Stimulated activated CD4-positive, alpha-beta T cell treated with anti-CD3 and anti-CD28 coated beads, Interleukin-1b, Interleukin-23, amount 100 ng/mL, for 24 hours (primary cell): ENCODE measurements around the gene ANAPC15.
"Not testable (repeated sequence)": the region's sequence is repeated elsewhere in the genome, so short reads cannot be mapped to it uniquely, and the experiment has no call there.

Experiments used
- DNase-seq, 4 experiments: peaks; one replicate each; pipeline ENCODE4 v3.0.0-alpha.2; 2020; ENCODE audit warnings: low read depth in 4 of 4, low spot score in 1 of 4

ANAPC15 gene

DNA sequence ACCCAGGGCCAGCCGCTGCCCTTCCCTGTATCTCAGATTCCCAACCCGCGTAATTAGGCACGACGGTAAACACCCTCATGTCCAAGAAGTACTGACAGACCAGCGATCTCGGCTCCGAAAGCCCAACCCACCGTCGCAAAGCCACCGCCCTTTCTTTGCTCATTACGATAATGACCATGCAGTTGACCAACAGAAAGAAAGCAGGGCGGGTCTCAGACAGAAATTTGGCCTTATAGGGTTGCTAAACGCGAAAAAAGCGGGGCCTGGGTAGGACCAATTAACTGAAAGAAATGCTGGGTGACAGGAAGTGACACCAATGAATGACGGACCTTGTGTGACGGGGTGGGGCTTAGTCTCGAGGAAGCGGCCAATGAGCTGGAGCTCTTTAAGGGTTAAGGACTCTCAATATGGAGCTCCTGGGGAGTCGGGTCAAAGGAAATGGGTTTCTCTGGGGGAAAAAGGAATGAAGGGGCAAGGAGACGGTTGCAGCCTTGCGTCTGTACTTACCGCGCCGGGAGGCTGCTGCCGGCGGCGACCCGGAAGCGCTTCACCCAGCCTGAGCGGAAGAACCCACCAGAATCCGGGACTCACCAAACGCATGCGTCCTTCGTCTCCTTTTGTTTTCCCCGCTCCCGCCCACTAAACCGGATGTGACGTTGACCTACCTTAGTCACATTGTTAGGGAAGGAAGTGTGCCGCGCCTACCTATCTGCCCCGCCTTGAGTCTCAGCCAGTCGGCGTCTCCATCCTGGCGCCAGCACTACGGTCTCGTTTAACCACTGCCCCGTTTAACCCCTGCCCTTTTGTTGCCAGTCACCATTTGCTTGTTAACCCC lies at the start of gene ANAPC15:
Gene ANAPC15 (minus strand): TSS at position 553 of the 835 bp plus-strand sequence. CDS start 1,419 bp downstream, outside the sequence.
- DNase-seq, result peak; percentile 97 to 100 (median 99)

DNA sequence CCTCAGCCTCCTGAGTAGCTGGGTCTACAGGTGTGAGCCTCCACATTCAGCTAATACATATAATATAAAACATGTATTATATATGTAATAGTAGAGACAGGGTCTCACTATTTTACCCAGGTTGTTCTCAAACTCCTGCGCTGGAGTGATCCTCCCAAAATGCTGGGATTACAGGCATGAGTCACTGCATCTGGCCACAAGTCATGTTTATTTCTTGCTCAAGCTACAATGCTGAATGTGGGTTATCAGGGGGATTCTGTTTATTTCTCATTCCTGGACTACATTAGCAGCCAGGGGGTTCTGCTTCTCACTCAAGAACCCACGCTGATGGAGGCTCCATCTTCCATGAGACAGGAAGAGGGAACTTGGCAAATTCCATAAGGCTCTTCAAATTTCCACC lies 47.8 kb upstream of the ANAPC15 start:
- no peak for DNase-seq

DNA sequence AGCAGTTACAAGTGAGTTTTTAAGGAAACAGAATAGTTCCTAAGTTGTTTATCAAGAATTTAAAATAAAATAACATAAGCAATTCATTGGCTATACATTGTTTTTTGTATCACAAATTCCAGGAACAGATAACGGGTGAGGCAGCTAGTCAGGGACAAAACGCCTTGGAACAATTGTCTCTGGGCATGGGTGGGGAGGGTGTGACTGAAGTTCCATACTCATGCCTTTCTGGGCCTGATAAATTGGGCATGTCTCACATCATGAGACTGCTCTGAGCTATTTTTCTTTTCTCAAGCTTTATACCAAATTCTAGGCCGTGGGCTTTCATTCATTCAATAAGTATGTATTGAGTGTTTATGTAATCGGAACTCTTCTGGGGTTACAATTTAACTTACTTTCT lies 44.6 kb upstream of the ANAPC15 start:
- no peak for DNase-seq

DNA sequence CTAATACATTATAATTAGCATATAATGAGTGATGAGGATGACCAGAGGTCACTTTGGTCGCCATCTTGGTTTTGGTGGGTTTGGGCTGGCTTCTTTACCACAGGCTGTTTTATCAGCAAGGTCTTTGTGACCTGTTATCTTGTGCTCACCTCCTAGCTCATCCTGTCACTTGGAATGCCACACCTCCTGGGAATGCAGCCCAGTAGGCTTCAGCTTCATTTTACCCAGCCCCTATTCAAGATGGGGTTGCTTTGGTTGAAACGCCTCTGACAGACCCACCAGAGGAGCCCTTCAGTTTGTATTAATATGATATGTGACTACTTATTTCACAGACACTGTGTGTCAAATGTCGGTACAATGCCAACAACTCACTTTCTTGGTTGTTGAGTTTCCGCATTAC lies 43.3 kb upstream of the ANAPC15 start:
- no peak for DNase-seq

DNA sequence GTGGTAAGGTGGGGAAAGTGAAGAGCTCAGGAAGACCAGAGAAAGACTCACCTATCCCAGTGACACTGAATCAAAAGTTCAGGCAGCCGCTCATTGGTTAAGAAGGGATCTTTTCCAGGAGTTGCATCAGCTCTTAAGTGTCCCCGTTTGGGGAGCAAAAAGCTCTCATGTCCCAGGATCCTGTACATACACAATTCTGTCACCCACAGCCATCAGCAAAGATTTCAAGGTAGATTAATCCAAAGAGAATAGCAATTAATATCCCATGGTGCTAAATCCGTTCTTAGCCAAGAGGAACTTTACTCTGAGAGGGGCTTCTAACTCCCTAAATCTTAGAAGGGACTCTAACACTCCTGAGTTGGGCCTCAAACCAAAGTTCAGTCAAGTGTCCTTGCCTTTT lies 42.3 kb upstream of the ANAPC15 start:
- DNase-seq, result no peak

DNA sequence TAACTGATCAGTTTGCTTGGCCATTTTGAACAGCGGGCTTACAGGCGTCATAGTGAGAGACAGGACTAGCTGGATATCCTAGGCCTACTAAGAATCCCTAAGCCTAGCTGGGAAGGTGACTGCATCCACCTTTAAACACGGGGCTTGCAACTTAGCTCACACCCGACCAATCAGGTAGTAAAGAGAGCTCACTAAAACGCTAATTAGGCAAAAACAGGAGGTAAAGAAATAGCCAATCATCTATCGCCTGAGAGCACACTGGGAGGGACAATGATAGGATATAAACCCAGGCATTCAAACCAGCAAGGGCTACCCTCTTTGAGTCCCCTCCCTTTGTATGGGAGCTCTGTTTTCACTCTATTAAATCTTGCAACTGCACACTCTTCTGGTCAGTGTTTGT lies 41.4 kb upstream of the ANAPC15 start:
- DNase-seq, result not testable (repeated sequence)

DNA sequence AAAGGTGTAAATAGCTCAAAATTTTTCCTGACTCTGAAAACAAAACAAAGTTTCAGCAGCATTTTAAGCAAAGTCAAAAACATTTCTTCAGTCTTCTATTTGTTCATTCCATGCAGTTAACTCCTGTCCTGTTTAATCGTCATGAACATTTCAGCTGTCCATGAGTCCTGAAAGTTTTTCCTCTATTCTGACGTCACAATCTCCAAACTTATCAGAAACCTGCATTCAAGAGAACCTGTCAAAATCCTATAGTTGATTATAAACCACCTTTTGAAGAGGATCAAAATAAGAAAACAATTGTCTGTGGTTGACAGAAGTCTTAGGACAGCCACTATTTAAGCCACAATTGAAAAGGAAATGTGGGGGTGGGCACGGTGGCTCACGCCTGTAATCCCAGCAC lies 38.4 kb upstream of the ANAPC15 start:
- DNase-seq, result no peak

DNA sequence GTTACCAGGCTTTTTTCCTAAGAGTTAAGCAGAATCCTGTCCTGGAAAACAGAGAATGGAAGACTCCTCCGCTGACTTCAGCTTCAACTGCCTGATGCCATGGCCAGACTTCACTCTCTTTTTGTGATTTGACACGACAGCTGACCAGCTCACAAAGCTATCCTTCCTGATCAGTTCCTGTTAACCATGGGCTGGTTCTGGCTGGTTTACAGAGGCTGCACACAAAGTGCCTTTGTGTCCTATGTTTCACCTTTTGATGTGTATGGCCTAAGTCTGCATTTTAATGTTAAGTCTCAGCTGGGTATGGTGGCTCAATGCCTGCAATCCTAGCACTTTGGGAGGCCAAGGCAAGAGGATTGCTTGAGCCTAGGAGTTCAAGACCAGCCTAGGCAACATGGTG lies 34.1 kb upstream of the ANAPC15 start:
- DNase-seq, result no peak

DNA sequence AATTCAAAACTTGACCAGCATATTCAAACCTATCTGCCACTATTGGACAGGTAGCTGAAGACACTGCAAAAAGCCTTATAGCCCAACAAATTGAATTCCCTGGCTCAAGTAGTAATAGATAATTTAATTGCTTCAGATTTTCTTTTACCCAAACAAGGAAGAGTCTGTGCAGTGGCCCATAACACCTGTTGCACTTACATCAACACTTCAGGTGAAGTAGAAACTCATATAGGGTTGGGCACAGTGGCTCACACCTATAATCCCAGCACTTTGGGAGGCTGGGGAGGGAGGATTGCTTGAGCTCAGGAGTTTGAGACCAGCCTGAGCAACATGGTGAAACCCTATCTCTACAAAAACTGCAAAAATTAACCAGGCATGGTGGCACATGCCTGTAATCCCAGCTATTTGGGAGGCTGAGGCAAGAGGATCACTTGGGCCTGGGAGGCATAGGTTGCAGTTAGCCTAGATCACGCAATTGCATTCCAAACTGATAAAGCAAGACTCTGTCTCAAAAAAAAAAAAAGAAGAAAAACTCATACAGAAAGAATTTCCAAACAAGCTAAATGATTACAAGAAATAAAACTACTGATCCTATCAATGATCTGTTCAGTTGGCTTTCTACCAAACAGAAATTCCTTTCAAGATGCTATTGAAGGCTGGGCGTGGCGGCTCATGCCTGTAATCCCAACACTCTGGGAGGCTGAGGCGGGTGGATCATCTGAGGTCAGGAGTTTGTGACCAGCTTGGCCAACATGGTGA lies 32.5 kb upstream of the ANAPC15 start:
- DNase-seq, result no peak

DNA sequence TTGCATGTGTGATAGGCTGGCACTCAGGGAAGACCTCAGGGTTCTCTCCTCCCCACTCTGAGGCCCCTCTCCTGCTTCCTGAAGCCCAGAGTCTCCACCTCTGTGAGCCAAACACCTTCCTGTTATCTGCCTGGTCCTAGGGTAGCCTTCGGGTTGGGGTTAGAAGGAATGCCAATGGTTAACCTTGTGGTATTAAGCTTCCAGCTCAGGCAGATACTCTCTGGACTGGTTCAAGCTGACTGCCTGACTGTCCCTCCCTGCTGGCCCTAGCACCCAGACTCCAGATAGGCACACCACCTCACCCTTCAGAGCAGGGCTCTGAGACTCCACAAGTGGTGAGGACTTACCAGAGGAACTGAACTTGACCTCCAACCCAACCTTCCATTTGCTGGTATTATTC lies 30.0 kb upstream of the ANAPC15 start:
- not testable (repeated sequence) for DNase-seq

DNA sequence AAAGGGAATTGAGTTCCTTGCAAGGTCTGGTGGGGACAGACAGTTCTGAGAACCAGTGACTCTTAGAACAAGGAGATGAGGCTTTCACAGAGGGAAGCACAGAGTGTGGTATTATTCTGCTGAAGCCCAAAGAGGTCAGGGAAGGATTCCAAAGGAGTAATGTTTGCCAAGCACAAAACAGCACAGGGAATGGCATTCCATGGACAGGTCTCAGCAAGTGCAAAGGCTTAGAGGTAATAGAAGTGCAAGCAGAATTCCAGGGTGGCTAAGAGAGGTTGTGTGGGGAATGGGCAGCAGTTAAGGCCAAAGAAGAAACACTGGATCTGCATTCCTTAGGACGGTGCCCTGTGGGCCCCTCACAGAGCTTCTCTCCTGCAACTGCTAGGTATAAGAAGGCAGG lies 29.6 kb upstream of the ANAPC15 start:
- not testable (repeated sequence) for DNase-seq

DNA sequence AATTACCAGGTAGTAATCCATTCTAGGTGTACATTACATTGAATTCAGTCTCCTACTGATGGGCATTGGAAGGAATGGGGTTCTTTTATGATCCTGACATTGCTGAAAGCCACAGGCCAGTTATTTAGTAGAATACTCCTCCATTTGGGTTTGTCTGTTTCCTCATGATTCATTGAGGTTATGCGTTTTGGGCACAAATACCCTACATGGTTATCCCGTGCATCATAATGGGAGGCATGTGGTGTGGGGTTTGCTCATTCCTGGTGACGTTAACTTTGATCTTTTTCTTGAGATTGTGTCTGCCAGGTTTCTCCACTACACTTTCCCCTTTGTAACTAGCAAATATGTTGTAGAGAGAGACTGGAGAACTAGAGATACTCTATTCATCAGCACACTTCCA lies 28.6 kb upstream of the ANAPC15 start:
- no peak for DNase-seq

DNA sequence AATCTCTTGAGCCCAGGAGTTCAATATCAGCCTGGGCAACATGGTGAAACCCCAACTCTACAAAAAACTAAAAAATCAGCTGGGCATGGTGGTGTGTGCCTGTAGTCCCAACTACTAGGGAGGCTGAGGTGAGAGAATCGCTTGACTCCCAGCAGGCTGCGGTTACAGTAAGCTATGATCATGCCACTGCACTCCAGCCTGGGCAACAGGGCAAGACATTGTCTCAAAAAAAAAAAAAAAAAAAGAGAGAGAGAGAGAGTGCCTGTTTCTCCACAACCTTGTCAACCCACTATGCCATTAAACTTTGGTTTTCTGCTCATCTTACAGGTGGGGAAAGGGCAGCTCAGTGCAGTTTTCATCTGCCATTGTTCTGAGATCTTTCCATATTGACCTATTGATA lies 28.2 kb upstream of the ANAPC15 start:
- no peak for DNase-seq

DNA sequence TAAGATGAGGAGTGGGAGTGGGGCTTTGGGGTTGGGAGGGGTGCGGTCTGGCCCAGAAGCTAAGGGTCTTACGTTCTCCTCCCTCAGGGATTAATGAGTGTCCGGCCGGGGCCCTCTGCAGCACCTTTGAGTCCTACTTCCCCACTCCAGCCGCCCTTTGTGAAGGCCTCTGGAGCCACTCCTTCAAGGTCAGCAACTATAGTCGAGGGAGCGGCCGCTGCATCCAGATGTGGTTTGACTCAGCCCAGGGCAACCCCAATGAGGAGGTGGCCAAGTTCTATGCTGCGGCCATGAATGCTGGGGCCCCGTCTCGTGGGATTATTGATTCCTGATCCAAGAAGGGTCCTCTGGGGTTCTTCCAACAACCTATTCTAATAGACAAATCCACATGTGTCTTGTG lies 27.0 kb upstream of the ANAPC15 start:
- no peak for DNase-seq

DNA sequence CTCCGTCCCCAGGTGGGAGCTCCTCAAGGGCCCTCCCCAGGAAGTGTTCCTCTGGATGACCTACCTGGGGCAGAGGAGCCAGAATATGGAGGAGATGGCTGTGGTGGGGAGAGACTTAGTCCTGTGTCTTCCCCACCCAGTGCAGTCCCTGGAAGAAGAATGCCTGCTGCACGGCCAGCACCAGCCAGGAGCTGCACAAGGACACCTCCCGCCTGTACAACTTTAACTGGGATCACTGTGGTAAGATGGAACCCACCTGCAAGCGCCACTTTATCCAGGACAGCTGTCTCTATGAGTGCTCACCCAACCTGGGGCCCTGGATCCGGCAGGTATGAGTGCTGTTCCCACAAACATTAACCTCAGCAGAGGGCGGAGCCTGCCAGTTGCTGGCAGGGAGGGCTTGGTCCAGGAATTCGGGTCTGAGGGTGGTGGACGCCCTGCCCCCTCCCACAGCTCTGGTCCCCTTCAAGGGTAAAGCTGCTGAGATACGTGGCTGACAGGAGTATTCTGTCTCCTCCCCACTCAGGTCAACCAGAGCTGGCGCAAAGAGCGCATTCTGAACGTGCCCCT lies 26.4 kb upstream of the ANAPC15 start:
- no peak for DNase-seq

DNA sequence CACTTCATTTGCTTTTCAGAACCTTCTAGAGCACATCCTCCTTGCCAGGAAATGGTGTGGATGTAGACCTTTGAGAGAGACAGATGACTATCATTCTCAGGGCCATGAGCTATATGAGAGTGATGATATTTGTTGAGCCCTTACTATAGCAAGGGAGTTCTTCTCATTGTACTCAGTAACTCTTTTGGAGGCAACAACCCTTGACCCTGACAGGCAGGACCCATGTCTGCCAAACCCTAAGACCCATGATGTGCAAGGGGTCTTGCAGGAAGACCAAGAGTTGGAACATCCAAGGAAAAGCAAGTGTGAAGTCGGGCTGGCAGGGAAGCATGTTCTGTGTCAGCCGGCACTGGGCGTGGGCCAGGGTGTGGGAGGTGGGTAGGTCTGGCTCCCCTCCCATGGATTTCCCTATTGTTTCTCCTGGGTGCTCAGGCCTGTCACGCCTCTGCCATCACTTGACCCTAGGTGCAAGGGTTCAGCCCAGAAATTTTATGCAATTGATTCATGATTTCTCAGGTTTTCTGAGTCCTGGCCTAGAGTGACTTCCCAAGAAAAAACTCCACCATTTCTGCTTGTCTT lies 24.3 kb upstream of the ANAPC15 start:
- DNase-seq, result no peak

DNA sequence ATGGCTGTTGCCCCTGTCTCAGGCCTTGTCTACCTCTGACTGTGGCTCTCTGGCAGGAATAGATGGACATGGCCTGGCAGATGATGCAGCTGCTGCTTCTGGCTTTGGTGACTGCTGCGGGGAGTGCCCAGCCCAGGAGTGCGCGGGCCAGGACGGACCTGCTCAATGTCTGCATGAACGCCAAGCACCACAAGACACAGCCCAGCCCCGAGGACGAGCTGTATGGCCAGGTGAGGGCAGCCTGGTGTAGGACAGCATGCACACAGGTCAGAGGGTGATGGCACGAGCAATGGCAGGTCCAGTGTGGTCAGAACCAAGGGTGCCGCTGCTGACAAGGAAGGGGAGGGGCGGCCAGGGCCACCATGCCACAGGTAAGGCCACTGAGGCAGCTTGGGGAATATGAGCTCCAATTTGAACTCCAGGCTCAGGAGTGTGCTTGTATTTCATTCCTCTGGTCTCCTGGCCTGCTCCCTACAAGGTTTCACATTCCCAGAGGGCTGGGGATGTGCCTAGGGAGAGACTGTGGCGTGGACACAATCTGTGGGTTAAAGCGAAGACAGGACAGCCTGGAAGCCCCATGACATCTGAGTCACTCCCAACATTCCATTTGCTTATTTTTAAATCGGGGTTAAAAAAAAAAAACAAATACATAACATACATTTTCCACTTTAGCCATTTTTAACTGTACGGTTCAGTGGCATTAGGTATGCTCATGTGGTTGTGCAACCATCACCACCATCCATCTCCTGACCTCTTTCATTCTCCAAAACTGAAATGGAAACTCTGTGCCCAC lies 23.6 kb upstream of the ANAPC15 start:
- DNase-seq, result no peak

DNA sequence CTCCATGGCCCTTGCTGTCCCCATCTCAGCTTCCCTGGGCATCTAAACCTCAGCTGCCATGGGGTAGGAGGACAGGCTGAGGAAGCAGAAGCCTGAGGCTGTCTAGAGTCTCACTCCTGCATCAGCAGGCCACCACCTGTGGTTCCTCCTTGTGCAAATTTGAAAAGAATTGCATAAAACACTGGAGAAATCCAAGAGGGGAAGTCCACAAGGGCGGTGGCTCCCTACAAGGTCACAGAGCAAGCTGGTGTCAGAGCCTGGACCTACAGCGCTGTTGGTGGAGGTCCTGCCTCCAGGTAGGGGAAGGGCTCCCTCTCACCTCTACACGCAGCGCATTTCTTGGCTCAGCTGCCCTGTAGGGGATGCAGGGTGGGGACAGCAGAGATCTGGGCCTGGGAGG lies 23.0 kb upstream of the ANAPC15 start, which contains the start of gene FOLR3:
Gene FOLR3 (plus strand): TSS at position 253 of the 400 bp plus-strand sequence. CDS start 228 bp downstream, outside the sequence.
- not testable (repeated sequence) for DNase-seq

DNA sequence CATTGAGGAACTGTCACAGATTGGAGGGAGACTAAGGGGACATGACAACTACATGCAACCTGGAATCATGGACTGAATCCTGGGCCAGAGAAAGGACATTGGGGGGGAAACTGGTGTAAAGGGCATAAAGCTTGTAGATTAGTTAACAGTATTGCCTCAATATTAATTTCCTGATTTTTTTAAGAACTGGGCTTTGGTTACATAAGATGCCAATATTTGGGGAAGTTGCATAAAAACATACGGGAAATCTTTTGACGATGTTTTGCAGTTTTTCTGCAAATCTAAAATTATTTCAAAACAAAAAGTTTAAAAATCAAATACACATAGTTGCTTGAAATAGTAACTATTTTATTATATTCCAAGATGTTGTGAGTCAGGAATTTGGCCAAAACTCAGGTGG lies 20.2 kb upstream of the ANAPC15 start:
- DNase-seq, result no peak

DNA sequence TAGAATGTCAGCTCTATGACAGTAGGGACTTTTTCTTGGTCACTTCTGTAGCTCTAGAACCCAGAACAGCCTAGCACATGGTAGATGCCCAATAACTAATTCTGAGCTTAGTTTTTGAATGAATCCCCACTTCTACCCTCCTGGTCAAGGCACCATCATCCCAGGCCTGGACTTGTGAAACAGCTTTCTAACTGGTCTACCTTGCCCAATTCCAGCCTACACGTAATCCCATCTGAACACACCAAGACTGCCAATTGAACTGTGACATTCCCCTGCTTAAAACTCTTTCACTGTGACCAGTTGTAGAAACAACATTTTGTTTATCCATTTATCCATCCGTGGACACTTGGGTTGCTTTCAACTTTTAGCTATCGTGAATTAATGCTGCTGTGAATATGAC lies 16.9 kb upstream of the ANAPC15 start:
- no peak for DNase-seq

DNA sequence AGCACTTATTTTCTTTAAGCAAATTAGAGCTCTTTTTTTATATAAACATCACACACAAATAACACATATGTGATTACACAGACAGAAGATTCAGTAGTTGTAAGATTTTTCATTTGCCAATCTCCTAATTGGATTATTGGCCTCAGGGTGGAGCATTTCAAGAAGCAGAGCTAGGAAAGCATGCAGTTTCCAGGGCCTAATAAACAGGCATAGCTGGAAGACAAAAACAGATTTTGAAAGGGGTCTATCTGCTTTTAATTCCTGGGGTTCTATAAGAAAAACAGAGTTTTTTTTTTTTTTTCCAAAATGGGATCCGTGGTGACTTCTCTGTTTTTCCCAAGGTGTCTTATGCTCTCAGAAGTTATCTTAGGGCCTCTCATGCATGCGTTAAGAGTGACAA lies 15.4 kb upstream of the ANAPC15 start:
- no peak for DNase-seq
